GM12801 (cell line): ENCODE results near the gene TOM1L2.

Source experiments
- CTCF ChIP-seq: IDR thresholded peaks from one replicate; pipeline ENCODE4 v1.5.1; 2011; ENCODE audit warnings: control low read depth; ENCODE audit not compliant: insufficient read length; ENCODE audit errors: extremely low read depth

TOM1L2 gene

DNA sequence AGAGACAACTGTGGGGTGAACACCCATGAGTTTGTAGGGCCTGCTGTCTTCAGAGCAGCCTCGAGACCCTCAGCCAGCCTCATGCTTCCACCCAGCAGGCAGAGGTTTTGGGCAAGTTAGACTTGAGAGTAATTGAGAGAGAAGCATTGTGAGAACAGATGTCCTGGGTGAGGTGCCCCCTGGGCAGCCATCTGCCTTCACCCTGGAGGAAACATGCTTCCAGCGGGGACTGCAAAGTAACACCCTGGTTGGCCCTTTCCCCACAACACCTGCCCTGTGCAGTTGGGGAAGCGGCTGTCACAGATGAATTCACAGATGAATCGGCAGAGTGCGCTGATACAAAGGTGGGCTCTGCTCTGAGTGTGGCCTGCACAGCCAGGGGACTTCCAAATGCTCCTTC is 43.4 kb upstream of the TOM1L2 start:
- no peak for TF ChIP-seq CTCF

- TF ChIP-seq CTCF: no peak
These were observed 41.8 kb upstream of the TOM1L2 start for GRCh38 chr17:18014006-18014405.

DNA sequence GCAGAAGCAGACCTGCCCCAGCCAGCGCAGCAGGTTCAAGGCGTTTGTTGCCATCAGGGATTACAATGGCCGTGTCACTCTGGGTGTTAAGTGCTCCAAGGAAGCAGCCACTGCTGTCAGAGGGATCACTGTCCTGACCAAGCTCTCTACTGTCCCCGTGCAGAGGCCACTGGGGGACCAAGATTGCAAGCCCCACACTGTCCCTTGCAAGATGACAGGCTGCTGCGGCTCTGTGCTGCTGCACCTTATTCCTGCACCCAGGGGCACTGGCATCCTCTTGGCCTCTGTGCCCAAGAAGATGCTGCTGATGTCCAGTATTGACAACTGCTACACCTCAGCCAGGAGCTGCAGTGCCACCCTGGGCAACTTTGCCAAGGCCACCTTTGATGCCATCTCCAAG is 39.1 kb upstream of the TOM1L2 start:
- no peak for TF ChIP-seq CTCF

DNA sequence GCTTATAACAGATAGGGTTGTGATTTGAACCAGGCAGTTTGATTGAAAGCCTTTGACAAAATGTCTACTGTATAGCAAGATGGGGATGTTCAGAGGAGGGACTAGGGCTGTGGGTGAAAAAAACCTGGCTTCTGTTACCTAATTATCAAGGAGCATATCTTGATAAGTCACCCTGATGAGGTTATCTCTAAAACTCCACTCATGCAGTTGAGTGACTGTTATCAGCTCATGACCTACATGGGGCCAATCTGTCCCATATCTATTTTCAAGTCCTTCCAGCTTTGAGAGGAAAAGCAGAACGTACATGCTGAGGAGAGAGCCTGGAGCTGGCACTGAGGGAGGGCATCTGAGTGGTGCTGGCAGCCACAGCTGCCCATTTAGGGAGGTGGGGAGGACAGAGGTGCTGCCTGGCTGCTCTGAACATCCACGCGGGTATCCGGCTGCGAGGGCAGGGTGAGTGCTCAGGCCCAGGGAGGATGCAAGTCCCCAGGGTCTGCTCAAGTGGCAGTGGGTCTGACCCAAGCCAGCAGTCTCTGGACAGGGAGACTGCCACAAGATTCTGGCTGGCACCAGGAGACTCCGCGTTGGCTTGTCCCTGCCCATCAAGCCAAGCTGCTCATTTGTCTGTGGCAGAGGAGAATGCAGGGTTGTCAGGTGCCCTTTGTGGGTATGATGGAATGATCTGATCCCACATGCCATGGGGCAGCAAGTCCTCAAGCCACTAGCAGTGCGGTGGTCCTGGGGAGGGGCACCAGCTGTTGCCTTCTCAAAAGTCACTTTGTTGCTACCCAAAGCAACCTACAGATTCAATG is 37.6 kb upstream of the TOM1L2 start:
- no peak for TF ChIP-seq CTCF

GRCh38 chr17:18008496-18009268 is 36.5 kb upstream of the TOM1L2 start:
- TF ChIP-seq CTCF: no peak

DNA sequence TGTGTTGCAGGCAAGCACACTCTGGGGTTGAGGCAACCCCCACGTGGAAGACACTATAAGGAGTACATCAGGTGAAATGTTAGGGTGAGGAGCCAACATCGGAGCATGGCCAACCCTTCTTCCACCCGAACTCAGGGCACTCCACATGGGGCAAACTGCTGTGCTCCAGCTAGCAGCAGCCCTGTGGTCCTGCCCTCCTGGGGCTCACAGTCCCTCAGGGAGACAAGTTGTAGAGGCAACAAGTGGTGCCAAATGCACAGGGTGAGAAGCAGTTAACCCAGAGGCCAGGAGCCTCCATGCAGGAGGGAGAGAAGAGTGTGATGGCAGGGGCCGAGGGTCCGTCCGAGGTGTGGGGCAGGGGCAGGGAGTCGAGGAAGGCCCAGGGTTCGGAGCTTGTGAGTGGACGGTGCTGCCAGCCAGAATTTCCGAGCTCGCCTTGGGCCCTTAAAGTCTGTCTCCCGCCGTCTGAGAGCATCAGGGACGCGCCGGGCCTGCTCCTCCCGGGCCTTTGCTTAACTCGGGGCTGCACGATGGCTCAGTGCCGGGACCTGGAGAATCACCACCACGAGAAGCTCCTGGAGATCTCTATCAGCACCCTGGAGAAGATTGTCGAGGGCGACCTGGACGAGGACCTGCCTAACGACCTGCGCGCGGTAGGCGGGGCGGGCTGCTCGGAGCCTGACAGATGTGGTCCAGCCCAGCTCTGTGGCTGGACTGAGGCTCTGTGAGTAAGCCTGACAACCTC is 34.5 kb upstream of the TOM1L2 start:
- no peak for TF ChIP-seq CTCF

DNA sequence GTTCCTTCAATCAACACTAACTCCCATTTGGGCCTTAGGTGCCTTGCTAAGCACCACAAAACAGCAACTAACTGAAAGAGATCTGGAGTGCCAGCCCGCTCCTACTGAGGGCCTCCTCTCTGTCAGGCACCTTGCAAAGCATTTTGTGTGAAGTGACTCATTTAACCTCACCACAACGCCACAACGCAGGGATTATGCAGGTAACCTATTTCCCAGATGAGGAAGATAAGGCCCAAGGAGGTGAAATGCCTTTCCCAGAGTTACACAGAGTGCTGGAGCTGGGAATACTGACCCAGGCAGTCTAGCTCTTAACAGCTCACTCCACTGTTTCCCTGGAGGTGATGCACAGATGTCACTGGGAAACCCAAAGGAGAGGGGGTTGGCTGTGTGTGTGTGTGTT is 33.3 kb upstream of the TOM1L2 start:
- TF ChIP-seq CTCF: no peak
